HL-60/S4 treated with phorbol 12-myristate 13-acetate at 8.2 ng/mL for 4 days and 3 days (cell line): Measurements from ENCODE around the gene AP3B2.
"Not testable (repeated sequence)": the region's sequence is repeated elsewhere in the genome, so short reads cannot be mapped to it uniquely, and the experiment has no call there.

Experiments used
- in situ Hi-C: fragments of 300-500 bp; cut with MboI; formaldehyde crosslinking; loops from 2 replicates; pipeline ENCODE4 v1.15.0; 2022; ENCODE audit warnings: low sequenced_read_pairs

Gene AP3B2

DNA sequence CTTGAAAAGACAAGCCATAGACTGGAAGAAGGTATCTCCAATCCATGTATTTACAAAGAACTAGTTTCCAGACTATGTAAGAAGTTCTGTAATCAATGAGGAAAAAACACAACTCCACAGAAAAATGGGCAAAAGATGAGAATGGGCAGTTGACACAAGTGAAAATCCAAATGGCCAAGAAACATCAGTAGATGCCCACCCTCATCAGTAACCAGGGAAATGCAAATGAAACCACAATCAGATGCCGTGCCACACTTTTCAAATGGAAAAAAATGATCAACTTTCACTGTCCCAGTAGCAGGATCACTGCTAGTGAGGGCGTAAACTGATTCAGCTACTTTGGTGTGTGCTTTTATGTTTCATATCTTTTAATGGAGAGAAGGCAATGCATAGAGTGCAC is 58.0 kb downstream of the AP3B2 start:
- in situ Hi-C loops, result no loop called here

DNA sequence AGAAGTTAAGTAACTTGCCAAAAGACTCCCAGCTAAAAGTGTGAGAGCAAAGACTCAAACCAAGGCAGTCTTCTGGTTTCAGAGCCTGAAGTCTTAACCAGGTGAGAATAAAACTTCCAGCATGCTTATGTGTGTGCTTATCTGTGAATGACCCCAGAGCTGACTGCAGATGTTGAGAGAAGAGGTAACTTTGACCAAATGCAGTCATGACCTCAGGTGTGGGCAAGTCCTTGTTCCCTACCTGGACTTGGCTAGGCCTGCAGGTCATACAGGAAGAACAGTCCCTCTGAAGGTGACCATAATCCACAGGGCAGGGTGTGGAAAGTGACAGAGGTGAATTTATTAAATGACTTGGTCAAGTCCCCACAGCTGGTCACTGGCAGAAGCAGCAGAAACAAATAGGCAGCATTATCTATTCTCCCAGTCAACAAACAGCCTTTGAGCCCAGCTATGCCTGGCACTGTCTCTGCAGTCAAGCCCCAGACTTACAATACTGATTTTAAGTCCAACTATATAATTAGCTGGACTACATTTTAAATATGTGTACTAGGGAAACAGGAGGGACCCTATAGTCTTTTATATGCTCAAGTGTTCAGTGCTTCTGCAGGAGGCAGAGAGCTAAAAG is 59.5 kb downstream of the AP3B2 start:
- in situ Hi-C loops, result no loop called here

DNA sequence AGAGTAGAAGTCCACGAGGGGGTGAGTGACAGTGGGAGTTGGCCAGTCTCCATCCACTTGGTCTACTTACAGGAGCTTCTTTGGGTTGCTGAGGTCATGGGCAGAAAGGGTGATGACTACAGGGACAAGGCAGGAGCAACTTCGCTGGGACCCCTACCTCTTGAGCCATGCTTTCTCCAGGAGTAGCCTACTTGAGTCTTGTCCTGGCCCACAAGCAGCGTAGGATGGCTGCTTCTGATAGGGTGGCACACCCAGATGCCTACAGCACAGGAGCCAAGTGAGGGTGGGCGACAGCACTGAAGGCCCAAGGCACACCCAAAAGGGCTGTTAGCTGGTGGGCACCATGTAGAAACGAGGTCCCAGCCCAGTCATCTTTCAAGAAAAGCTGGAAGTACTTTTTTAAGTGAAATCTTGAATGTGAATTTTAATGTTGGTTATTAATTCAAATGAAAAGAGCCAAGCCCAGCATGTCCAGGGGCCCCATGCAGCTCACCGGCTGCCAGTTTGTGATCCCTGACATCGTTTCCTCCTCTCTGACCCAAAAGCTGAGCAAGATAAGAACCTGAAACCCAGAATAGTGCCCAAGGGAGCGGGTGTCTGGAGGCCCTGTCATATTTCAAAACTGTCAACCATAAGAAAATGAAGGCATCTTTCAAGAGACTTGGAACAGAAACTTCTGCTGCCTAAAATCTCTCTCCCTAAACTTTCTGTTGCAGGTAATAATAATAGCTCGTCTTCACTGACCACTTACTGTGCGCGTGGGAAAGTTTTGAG is 60.3 kb downstream of the AP3B2 start:
- in situ Hi-C loops, result no loop called here

DNA sequence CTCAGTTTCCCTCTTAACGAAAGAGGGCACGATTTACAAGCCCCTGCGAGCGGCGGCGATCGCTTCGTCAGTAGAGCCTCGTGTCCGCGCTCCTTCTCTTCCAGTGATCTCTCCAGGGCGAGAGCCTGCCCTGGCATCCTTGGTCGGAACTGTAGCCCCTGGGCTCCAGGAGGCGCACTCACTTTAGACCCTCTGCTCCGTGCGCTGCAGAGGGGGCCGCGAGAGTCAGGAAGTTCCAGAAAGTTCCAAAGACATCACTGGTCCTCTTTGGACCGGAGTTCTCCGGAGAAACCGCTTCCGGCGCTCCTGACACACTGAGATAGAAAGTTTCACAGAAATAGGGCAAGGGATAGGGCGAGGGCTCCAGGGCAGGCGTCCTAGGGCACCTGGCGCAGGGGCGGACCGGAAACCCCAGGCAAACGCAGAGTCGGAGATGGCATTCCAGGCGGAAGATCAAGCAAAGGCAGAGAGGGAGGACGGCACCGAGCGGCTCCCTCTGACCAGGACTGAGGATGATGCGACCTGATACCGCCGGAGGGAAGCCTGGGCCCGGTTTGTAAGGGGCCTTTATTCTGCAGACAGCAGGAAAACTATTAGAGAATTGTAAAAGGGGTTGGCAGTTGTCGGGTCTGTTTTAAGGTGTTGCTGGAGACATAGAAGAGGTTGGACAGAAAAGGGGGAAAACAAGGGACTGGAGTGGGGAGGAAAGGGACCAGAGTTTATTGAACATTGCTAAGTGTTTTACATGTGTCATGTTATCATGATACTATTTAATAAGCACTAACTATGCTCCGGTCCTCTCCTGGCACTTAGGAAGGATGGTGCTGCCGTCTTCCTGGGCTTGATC is 61.2 kb downstream of the AP3B2 start:
- in situ Hi-C loops, result no loop called here

DNA sequence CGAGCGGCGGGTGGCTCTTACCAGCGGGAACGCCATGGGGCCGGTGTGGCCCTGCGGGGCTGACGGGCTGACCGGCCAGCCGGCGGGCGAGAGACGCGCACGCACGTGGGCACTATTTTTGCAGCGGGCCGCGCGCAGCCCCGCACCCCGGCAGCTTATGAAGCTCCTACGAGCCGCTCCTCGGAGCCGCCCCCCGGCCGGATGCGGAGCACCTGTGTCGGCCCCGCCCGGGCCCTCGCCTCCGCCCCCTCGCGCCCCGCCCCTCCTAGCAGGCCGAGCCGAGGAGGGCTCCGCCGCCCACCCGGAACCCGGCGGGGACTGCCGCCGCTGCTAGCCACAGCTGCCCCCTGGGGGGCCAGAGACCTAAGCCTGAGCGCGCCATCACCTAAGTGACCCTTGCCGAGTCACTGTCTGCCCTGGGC is 61.8 kb downstream of the AP3B2 start:
- in situ Hi-C loops, result no loop called here

DNA sequence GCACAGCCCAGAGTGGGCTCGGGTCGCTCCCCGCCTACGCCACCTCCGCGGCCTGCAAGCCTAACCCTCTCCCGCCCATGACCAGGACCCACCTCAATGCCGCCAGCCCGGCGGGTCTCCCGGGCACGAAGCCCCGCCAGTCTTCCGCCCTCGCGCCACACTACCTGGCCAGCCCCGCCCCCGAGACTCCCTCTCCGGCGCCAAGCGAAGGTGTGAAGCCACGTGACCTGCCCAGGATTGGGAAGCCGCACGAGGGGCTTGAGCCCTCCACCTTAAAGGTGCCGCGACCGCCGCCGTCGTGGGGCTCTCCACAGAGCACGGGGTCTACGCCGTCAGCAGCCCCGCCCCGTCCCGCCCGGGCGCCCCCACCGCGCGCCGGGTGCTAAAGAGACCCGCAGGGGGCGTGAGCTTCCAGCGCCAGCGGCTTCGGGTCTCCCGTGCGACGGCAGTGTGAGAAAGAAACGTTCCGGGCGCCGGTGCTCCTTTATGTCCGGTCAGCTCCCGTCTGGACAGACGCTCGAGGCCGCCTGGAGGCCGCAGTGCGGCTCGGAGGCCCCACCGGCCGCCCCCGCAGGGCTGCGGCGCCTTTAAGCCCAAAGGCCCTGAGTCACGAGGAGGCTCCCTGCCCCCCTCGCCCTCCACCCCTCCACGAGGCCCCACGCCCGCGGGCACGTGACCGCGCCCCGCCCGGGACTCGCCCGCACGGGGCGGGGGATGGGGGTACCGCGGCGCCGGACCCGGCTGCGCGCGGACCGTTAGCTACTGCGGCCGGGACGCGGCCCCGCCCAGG is 62.4 kb downstream of the AP3B2 start, which contains the start of gene CPEB1:
CPEB1 (minus strand) TSS at position 319 of the 790 bp plus-strand sequence. CDS start 18,904 bp downstream, outside the sequence.
- in situ Hi-C loops, result no loop called here

DNA sequence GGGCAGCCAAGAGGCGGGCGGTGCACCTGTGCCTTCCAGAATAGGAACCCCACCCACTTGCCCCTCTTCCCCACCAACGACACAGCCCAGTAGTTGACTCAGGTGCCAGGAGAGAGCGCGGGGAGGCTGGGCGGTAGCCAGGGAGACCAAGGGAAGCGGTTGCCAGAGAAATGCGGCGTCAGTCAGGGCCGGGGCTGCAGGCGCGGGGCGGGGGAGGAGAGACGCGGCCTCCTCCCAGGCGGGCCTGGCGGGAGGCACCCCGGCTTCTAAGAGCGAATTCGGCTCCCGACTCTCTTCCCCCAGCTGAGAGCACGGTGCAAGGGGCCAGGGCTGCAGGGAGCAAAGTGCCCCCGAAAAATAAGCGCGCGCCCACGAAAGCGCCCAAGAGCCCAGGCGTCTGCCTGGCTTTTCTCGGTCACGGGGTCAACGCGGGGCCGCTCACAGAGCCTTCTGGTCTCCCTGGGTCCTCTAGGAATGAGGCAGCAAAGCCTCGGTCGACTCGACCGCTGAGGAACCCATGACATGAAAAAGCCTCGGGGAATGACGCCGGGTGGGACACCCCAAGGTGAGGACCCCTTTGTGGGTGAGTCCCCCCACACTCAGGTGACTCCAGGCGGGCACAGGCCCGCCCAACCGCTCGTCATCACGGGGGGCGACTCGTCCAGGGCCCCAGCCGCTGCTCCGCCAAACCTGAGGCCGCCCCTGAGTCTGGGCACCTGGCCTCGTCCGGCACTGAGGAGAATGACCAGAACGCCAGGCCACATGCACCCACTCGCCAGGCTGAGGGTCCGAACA is 63.2 kb downstream of the AP3B2 start:
- in situ Hi-C loops, result no loop called here

DNA sequence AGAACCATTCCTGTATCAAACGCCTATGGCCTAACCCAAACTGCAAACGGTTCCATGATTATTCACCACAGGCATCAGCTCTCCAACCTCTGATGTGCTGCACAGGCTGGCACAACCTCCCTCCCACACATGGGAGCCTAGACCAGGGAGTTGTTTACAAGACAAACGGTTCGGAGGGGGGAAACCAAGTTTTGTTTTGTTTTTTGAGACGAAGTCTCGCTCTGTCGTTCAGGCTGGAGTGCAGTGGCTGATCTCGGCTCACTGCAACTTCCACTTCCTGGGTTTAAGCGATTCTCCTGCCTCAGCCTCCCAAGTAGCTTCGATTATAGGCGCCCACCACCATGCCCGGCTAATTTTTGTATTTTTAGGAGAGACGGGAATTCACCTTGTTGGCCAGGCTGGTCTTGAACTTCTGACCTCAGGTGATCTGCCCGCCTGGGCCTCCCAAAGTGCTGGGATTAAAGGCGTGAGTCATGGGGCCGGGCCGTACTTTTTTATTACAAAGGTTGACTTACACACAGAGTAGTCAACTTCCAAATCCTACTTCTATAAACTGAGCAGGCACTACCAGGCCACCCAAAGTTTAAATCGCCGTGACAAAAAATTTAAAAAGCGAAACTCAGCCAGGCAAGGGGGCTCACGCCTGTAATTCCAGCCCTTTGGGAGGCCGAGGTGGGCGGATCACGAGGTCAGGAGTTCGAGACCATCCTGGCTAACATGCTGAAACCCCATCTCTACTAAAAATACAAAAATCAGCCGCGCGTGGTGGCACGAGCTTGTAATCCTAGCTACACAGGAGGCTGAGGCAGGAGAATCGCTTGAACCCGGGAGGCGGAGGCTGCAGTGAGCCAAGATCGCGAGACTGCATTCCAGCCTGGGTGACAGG is 64.5 kb downstream of the AP3B2 start:
- in situ Hi-C loops, result not testable (repeated sequence)

DNA sequence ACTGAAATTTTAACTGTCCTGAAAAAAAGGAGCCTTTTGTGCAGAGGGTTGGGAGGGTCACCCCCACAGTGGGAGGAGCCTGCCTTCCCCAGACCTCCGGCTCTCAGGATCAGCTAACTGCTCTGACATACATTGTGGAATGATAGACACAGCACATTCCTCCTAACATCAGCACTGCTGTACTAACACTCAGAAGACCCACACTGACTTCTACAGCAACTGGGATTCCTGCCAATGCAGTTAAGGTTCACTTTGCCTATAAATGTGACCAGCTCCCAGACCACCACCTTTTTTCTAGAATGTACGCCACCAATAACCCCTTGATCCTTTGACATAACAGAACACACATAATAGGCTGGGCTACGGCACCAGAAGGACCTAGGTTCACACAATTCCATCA is 65.7 kb downstream of the AP3B2 start:
- in situ Hi-C loops, result no loop called here

DNA sequence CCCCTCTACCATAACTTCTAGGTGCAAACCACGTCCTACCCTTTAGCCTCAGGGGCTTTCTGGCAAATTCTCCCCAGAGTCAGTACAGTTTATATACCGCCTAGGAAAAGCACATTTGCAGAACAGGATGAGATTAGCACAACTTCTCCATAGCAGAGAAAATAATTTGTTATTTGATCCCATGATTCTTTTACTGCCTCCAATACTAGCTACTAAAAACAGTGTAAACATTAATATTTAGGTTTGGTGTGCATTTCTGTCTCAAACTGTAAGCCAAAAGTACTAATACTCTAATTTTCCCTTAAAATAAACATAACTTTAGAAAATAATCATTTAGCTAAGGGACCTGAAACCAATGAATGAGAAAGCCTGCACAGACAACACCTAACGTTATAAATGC is 67.0 kb downstream of the AP3B2 start:
- in situ Hi-C loops, result no loop called here

DNA sequence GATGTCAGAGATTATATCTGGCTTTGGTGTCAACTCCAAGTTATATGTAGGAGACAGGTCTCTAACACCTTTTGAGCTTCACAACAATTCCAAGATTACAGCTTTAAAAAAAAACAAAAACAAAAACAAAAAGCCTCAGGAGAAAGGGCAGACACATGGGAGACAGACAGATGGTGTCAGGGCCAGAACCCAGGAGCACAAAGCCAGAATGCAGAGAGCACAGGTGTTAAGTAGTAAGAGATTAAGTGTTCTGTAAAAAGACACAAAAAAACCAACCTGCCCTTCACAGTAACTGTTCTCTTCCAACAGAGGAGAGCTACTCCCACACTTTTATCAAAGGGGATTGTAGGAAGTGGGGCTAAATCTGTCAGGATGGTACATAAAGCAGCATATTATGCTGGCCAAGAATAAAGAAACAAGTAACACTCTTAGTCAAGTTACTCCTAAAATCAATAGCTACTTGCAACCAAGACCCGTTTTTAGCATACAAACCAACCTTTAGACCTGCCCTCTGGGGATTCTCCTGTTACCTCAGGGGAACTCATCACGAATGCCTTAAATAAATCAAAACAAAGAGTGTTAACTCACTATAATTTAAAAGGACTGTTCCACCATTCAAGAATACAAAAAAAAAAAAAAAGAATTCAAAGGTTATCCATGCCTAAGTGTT is 68.4 kb downstream of the AP3B2 start:
- in situ Hi-C loops, result no loop called here

DNA sequence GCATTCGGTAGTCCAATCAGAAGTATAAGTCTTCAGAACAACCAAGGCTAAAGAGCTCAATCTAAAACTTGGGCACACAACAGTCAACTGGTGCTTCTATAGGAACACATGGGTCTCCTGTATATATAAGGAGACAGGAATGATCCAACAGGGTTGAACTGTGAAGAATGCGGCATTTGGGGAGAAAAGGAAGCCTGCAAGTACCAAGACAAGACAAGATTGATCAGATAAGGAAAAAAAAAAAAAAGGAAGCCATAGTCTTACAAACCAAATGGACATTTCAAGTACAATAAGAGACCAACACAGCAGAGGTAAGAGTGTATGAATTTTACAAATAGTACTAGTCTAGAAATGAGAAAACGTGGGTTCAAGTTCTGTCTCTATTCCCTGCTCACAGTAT is 69.0 kb downstream of the AP3B2 start:
- in situ Hi-C loops, result no loop called here

DNA sequence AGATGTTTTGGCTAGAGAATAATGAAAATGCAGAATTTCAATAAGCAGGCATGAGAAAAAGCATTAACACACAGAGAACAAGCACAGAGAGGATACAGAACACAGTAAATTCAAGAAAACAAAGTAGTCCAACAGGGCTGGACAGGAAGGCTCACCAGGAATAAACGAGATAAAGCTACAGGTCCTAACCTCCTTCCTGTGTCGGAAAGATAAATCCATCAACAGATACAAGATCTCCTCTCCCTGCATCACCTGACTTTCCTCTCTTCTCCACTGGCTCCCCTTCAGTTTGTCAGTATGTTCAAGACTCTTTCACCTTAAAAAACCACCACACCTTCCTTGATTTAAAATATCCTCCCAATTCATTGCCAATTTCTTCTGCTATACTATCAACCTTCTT is 73.9 kb downstream of the AP3B2 start:
- in situ Hi-C loops, result no loop called here

DNA sequence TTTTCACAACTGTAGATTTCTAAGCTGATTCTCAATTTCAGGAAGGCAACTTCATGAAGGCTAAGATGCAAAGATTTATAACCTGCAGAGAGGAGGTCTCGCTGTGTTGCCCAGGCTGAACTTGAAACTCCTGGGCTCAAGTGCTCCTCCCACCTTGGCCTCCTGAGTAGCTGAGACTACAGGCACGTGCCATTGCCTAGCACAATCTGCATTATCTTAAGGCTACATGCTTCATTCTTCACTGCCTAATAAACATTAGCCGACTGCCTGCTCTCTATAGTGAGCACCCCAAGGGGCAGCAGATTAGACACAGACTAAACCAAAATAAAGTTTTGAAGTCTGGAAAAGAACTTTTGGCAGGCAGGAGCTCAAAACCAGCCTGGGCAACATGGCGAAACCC is 79.6 kb downstream of the AP3B2 start:
- in situ Hi-C loops, result no loop called here

DNA sequence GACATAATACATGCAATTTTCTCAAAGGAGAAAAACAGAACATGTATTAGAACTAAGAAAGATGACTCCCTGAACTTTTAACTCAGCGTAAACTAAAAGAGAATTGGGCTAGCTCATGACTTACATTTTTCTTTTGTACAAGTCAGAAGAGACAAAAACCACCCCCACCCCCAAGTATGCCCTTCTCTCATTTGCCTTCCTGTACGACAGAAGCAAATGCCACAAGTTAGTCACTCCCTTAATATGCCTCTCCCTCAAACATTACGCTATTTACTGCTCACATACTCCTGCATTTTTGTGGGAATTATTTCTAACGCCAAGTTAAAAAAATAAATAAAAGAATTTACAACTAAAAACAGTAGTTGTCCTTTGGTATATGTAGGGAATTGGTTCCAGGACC is 84.5 kb downstream of the AP3B2 start:
- in situ Hi-C loops, result no loop called here

DNA sequence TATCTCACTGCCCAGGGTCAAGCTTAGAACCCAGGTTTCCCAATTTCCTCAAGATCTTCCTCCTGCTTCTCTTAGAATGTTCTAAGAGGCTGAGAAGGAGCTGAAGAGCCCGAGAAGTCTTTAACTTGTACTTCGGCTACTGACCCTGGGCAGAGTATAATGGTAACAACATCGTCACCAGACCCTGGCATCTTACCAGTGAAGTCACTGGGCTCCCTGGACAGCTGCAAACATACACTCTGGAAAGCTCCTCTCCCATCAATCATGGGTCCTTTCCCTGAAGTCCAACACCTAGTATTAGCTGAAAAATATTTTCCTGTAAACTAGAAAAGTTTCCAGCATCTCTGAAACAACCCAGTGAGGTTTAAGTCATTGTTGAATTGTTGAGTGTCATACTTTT is 85.2 kb downstream of the AP3B2 start:
- in situ Hi-C loops, result no loop called here

DNA sequence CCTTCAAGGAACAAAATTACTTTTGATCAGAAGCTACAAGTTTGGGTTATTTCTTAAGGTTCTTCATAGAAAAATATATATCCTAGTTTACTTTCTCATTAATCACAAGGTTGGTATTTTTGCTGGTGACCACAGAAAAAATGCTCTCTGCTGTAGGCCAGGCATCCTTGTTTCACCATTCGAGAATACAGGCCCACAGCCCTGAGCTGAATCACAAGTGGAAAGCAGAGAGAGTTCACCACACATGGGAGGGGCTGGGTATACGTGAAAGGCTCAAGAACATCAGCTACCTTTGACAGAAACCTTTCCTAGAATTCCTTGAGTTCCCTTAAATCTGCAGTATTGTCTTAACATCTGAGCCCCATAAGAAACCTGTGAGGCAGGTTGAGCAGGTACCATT is 85.7 kb downstream of the AP3B2 start:
- in situ Hi-C loops, result no loop called here

DNA sequence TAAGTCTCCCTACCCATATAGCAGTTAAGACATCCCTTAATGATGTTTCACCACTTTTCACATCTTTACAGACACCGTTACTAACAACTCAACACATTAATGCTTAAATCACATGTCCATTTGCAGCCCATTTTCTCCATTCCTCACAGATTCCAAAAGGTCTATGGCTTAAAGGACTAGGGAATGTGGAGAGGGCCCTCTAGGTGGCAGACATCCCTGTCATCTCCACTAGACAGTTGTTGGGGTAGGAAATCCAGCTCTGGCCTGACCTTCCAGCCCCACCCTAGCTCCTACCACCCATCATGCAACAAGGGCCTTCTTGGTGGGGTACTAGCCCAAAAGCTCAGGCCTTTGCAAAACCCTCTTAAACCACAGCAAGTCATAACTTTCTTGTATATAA is 87.7 kb downstream of the AP3B2 start:
- in situ Hi-C loops, result no loop called here

DNA sequence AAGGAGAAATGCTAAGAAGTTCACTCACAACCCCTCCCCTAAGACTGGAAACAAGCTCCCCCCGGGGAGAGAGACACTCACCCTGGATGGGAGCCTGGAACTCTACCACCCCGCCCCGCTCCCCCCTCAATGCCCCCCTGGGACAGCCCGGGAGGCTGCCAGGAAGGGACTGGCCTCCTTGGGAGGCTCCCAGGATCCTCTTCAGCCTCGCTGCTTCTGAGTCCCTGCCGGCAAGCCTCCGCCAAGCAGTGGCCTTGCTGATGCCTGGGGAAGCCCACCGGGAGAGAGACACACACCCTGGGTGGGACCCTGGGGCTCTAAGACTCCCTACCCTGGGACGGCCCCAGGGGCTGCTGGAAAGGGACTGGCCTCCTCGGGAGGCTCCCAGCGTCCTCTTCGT is 95.9 kb downstream of the AP3B2 start:
- in situ Hi-C loops, result no loop called here
